Left lung (tissue), 10 donors: ENCODE data around the gene NDUFB4. TPM values are rescaled to one million over a fixed set of nuclear protein-coding genes. Genes with fewer than 3 reads are reported as not detected.

Experiments used
- ATAC-seq: fragments of 200-7000 bp; cut with Tn5 transposase; one replicate; pipeline ENCODE4 v1.9.1; 2020; ENCODE audit warnings: moderate library complexity
- DNase-seq, 4 donors: peaks; one replicate each; pipeline ENCODE4 v3.0.0-alpha.2; 2013 to 2020
- H3K27ac ChIP-seq, 2 donors: fragments of 200-600 bp; sonication (generic) in 1 of 2; one replicate each; pipeline versions ENCODE4 v1.5.0 to v1.8.0; 2020 to 2021
- H3K27me3 ChIP-seq, 2 donors: fragments of 200-600 bp; sonication (generic) in 1 of 2; one replicate each; pipeline versions ENCODE4 v1.5.0 to v1.8.0; 2020 to 2021
- H3K36me3 ChIP-seq, 2 donors: fragments of 200-600 bp; sonication (generic) in 1 of 2; one replicate each; pipeline versions ENCODE4 v1.5.0 to v1.8.0; 2020 to 2021
- H3K4me1 ChIP-seq, 2 donors: fragments of 200-600 bp; one replicate each; pipeline ENCODE4 v1.8.0; 2021
- H3K4me3 ChIP-seq, 2 donors: fragments of 200-600 bp; sonication (generic) in 1 of 2; one replicate each; pipeline versions ENCODE4 v1.5.0 to v1.8.0; 2020 to 2021; ENCODE audit warnings: mild to moderate bottlenecking in 1 of 2
- H3K9me3 ChIP-seq, 2 donors: fragments of 200-600 bp; sonication (generic) in 1 of 2; one replicate each; pipeline versions ENCODE4 v1.5.0 to v1.8.0; 2020 to 2021
- CTCF ChIP-seq, 2 donors: fragments of 200-600 bp; sonication (generic) in 1 of 2; IDR thresholded peaks; one replicate each; pipeline versions ENCODE4 v1.5.0 to v1.8.0; 2021; ENCODE audit warnings: antibody characterized with exemption in 2 of 2
- intact Hi-C, 2 donors: fragments of 100-400 bp; cut with DNase I; formaldehyde crosslinking; loops; one replicate each; pipeline versions ENCODE4 v1.11.2 to v1.14.2; 2022
- polyA plus RNA-seq, 6 donors: library from polyadenylated mRNA; unstranded; fragments of 120-200 nt; gene quantifications; one replicate each; pipeline ENCODE4 v1.2.1, GENCODE V29; 2013; ENCODE audit not compliant: insufficient read length in 6 of 6
- total RNA-seq, 2 donors: library from RNA; stranded (reverse); fragmentation: NEBNext Ultra II Directional; extraction: Animal tissue kit (Norgen Biotek cat#: 25700); gene quantifications; one replicate each; pipeline ENCODE4 v1.2.1, GENCODE V29; 2021
- donor health status: DM: no; HTN: yes; CAD: no.
- donor health status: DM: no; HTN: no; CAD: no.

Gene NDUFB4
- total and polyA plus RNA-seq, 8 donors, result 90.4 to 170 (median 156) TPM

GRCh38 chr3:120622870-120623726 lies 27.0 kb downstream of the NDUFB4 start:
- H3K9me3 ChIP-seq, result peaks cover 0 to 22% of the 10 kb centered on the region in 2 donors
- ATAC-seq (no peak), DNase-seq (peak in 1 of 4 donors; percentile 34)
- no peaks in the 10 kb centered on the region for H3K27me3 ChIP-seq
- H3K27ac ChIP-seq, result no peak overlapping the region
- H3K4me1 ChIP-seq, result no peaks in the 10 kb centered on the region
- H3K36me3 ChIP-seq, result no peaks in the 10 kb centered on the region
- H3K4me3 ChIP-seq, result no peak overlapping the region
- no peak for TF ChIP-seq CTCF (IDR thresholded peaks at IDR 0.05)
- intact Hi-C loops, result no loop called here

GRCh38 chr3:120623727-120624093 lies 27.6 kb downstream of the NDUFB4 start:
- DNase-seq (no peak), ATAC-seq (no peak)
- Histone ChIP-seq H3K4me1 (no peaks in the 10 kb centered on the region), H3K9me3 (peaks cover 0 to 22% of the 10 kb centered on the region in 2 donors), H3K27me3 (no peaks in the 10 kb centered on the region), H3K4me3 (no peak overlapping the region), H3K27ac (no peak overlapping the region), H3K36me3 (no peaks in the 10 kb centered on the region)
- TF ChIP-seq CTCF (IDR thresholded peaks at IDR 0.05), result no peak
- intact Hi-C loops, result no loop called here

GRCh38 chr3:120625159-120625586 lies 29.0 kb downstream of the NDUFB4 start:
- no peak for ATAC-seq
- TF ChIP-seq CTCF (IDR thresholded peaks at IDR 0.05), result no peak
- Histone ChIP-seq H3K9me3 (peaks cover 0 to 22% of the 10 kb centered on the region in 2 donors), H3K4me3 (no peak overlapping the region), H3K27ac (no peak overlapping the region), H3K36me3 (no peaks in the 10 kb centered on the region), H3K27me3 (no peaks in the 10 kb centered on the region), H3K4me1 (no peaks in the 10 kb centered on the region)
- no peak for DNase-seq
- intact Hi-C loops, result no loop called here

GRCh38 chr3:120634539-120634938 lies 38.4 kb downstream of the NDUFB4 start:
- no peak overlapping the region for H3K27ac ChIP-seq
- no peaks in the 10 kb centered on the region for H3K27me3 ChIP-seq
- DNase-seq (no peak), ATAC-seq (peak; percentile 64)
- no peaks in the 10 kb centered on the region for H3K9me3 ChIP-seq
- no peaks in the 10 kb centered on the region for H3K4me1 ChIP-seq
- TF ChIP-seq CTCF (IDR thresholded peaks at IDR 0.05), result no peak
- intact Hi-C loops, result no loop called here
- no peak overlapping the region for H3K4me3 ChIP-seq
- H3K36me3 ChIP-seq, result no peaks in the 10 kb centered on the region

- intact Hi-C loops, result no loop called here
- H3K27ac ChIP-seq, result peak overlapping the region; percentile 18 to 55
Observed at GRCh38 chr3:120636795-120637401, 40.8 kb downstream of the NDUFB4 start.

More at GRCh38 chr3:120636795-120637401, 40.8 kb downstream of the NDUFB4 start:
- DNase-seq (no peak), ATAC-seq (peak; percentile 86)
- H3K9me3 ChIP-seq, result no peaks in the 10 kb centered on the region
- no peaks in the 10 kb centered on the region for H3K36me3 ChIP-seq
- no peak overlapping the region for H3K4me3 ChIP-seq
- no peaks in the 10 kb centered on the region for H3K27me3 ChIP-seq
- H3K4me1 ChIP-seq, result no peaks in the 10 kb centered on the region
- no peak for TF ChIP-seq CTCF (IDR thresholded peaks at IDR 0.05)
